ENCODE results near the gene EHF.

The EHF gene

GRCh38 chr11:34646431-34646830 lies 25.5 kb downstream of the EHF start:
- no peak for DNase-seq (ENCODE audit: low read depth)

- no peak for DNase-seq (ENCODE audit: low read depth)
Measured at GRCh38 chr11:34647131-34647530, 26.2 kb downstream of the EHF start.

GRCh38 chr11:34647532-34647931 lies 26.6 kb downstream of the EHF start:
- no peak for DNase-seq (ENCODE audit: low read depth)

- no peak for DNase-seq (ENCODE audit: low read depth)
Measured at GRCh38 chr11:34648036-34648435, 27.1 kb downstream of the EHF start.

- DNase-seq (ENCODE audit: low read depth) = no peak
Measured at GRCh38 chr11:34649597-34649996, 28.7 kb downstream of the EHF start.

DNA sequence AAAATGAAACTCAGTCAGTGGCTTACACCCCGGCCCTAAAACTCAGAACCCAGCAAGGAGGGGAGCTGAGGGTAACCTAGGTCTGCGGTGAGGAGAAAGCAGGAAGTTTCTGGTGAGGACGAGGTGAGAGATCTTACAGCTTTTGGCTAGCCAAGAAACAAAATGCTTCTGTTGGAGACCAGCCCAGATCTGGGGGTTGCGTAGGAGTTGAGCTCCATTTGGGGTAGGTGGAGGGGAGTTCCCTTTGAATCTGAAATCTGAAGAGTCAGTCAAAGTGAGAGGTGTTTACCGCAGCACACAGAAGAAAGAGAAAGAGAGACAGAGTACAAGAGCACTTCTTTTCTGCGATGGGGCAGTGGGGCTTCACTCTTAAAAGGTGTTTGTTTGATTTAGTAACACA lies 29.6 kb downstream of the EHF start:
- DNase-seq (ENCODE audit: low read depth) = peak; percentile 56

DNA sequence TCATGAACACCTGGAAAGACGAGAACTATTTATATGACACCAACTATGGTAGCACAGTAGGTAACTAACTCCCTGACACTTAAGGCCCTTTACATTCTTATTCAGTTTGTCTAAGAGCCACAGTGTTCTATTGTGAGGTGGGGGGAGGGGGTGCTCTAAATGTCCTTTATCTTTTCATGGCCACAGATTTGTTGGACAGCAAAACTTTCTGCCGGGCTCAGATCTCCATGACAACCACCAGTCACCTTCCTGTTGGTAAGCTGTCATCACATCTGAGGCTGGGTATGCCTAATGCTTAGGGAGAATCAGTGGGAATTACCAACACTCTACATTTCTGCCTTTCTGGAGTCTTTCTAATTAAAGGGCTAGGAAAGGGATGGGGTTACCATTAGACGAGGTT lies 30.7 kb downstream of the EHF start:
- DNase-seq (ENCODE audit: low read depth) = no peak

- no peak for DNase-seq (ENCODE audit: low read depth)
Measured at GRCh38 chr11:34652191-34652973, 31.5 kb downstream of the EHF start.

GRCh38 chr11:34653031-34653430 lies 32.1 kb downstream of the EHF start:
- no peak for DNase-seq (ENCODE audit: low read depth)

DNA sequence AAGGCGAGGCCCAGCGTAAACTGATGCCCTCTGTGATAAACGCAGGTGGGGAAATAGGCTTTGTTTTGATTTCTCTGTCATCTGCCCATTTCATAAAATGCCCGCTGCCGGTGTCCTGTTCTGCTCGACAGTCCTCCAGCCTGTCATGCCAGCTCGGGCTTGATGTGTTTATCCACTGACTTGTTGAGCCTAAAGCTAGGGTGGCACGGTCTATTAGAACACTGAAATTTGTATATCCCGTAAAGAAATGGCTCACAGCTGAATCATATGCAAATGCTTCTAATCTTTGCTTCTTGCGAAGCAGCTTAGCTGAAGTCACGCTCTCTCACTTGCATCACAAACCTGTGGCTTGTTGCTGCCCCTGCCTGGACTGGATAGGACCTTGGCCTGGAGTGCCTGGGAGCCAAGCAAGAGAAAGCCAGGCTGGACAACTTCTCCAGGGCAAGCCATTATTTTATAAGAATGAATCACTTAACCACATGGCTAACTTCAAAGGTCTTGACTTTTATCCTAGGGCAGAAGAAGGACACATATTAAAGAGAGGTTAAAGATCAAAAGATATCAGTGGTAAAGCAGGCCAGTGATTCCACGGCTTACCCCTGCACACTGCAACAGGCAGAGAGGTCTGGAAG lies 33.1 kb downstream of the EHF start:
- DNase-seq (ENCODE audit: low read depth) = no peak

- no peak for DNase-seq (ENCODE audit: low read depth)
Measured at GRCh38 chr11:34654483-34655334, 33.8 kb downstream of the EHF start.

DNA sequence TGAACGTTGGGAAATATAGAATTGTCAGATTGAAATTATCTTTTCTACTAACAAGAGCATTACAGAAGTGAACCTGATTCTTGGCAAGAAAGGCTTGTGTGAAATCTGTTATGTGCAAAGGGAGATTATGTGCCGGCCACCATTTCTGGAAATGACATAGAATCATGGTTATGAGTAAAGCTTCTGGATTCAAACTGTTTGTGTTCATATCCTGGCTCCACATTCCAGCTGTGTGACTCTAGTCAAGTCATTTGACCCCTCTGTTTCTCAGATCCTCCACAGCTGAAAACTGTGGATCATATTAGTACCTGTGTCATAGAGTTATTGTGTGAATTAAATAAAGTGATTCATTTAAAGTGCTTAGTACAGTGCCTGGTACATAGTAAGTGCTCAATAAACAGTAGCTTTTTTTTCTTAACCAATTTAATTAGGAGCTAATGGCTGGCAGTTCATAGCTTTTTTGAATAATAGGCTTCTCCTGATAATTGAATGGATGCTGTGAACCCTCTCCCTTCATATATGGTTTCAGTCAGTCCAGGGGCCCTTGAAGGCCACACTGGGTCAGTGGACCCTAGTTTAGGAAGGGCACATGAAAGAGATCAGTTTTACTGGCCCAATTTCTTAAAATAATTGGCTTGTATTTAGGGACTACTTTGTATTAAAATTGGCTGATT lies 34.6 kb downstream of the EHF start:
- no peak for DNase-seq (ENCODE audit: low read depth)

DNA sequence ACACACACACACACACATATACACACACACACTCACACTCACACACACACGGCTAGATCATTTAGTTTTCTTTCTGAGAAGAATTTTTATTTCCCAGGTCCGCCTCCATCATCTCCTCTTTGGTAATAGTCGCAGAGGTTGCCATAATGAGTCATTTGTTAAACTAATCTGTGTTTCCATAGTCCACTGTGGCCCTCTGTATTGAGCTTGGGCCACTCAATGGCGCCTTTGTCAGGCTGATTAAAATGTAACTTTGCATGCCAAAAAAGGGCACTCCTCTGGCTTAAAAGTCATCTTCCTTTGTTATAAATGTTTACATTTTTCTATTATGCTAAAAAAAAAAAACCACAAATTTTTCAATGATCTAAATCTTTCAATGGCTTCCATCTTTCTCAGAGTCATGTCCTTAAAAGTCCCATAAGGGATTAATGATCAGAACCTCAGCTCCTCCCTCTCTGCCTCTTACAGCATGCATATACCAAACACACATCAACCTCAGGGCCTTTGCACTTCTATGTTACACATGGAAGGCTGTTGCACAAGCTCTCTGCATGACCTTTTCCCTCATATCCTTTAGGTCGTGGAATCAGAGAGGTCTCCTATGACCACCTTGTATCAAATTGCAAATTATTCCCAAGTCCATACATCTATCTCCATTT lies 35.3 kb downstream of the EHF start:
- no peak for DNase-seq (ENCODE audit: low read depth)

- DNase-seq (ENCODE audit: low read depth) = no peak
Measured at GRCh38 chr11:34658071-34659015, 37.5 kb downstream of the EHF start.

DNA sequence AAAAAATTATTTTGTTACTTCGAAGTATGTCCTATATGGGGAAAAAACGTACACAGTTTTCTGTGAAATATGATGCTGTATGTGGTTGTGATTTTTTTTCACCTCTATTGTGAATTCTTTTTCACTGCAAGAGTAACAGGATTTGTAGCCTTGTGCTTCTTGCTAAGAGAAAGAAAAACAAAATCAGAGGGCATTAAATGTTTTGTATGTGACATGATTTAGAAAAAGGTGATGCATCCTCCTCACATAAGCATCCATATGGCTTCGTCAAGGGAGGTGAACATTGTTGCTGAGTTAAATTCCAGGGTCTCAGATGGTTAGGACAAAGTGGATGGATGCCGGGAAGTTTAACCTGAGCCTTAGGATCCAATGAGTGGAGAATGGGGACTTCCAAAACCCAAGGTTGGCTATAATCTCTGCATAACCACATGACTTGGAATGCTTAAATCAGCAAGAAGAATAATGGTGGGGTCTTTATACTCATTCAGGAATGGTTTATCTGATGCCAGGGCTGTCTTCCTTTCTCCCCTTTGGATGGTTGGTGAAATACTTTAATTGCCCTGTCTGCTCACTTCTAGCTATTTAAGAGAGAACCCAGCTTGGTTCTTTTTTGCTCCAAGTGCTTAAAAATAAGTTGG lies 38.3 kb downstream of the EHF start:
- DNase-seq (ENCODE audit: low read depth) = no peak

GRCh38 chr11:34665077-34665835 lies 44.4 kb downstream of the EHF start:
- DNase-seq (ENCODE audit: low read depth) = no peak

- no peak for DNase-seq (ENCODE audit: low read depth)
Measured at GRCh38 chr11:34667810-34668582, 47.1 kb downstream of the EHF start.

DNA sequence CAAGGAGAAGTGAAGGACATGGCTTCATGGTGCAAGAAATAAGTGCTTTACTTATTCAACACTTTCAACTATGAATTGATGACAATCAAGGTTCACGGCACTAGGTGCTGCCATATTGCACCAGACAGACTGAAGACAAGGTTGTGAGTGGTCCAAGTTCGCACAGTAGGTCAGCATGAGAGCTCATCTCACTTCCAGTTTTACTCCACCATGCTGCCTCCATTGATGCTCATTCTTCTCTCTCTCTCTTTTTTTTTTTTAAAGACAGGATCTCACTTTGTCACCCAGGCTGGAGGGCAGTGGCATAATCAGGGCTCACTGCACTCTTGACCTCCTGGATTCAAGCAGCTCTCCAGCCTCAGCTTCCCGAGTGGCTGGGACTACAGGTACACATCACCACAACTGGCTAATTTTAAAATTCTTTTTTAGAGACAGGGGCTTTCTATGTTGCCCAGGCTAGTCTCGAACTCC lies 47.7 kb downstream of the EHF start:
- no peak for DNase-seq (ENCODE audit: low read depth)

Measured in stimulated activated CD8-positive, alpha-beta memory T cell treated with anti-CD3 and anti-CD28 coated beads, Interleukin-7, amount 100 ng/mL, for 24 hours (primary cell).